ENCODE results near the gene SSX4B.
"Not testable (repeated sequence)": the region's sequence is repeated elsewhere in the genome, so short reads cannot be mapped to it uniquely, and the experiment has no call there.

SSX4B gene, protein sequence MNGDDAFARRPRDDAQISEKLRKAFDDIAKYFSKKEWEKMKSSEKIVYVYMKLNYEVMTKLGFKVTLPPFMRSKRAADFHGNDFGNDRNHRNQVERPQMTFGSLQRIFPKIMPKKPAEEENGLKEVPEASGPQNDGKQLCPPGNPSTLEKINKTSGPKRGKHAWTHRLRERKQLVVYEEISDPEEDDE

DNA sequence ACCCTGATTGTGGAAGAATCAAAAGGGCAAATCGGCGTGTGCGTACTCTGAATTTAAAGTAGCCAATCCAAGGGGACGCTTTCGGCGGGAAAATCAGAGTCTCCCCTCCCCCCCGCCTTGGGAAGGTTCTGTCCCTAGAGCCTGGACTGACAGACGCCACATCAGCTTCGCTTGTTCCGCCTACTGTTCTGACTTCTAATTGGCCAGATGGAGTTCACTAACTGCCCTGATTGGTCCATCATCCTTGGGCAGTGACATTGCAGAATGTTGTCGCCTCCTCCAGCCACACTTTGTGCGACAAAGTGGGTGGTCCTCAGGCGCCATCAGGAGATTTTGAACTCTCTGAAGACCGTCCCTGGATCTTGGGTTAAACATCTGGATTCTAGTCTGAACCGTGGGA is at the start of gene SSX4B:
Gene SSX4B, minus strand, starts transcription at position 101 of the 400 bp plus-strand sequence. CDS start 588 bp downstream, outside the sequence.
- not testable (repeated sequence) for DNase-seq

GRCh38 chrX:48460606-48461005 is 48.8 kb upstream of the SSX4B start:
- no peak for DNase-seq

DNA sequence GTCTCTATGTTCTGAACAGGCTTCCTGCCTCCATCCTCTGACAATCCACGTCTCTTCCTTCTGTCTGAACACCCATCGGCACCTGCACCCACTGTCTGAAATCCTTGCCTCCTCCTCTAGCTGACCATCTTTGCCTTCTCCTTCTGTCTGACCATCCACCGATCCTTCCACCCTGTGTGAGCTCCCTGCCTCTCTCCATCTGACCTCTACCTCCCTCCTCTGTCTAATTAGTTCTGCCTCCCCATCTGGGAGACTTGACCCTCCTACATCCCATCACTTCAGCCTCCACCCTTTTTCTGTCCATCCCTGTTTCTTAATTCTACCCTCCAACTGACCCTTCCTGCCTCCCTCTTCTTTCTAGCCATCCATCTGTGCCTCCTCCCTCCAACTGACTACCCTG is 48.3 kb upstream of the SSX4B start:
- no peak for DNase-seq

DNA sequence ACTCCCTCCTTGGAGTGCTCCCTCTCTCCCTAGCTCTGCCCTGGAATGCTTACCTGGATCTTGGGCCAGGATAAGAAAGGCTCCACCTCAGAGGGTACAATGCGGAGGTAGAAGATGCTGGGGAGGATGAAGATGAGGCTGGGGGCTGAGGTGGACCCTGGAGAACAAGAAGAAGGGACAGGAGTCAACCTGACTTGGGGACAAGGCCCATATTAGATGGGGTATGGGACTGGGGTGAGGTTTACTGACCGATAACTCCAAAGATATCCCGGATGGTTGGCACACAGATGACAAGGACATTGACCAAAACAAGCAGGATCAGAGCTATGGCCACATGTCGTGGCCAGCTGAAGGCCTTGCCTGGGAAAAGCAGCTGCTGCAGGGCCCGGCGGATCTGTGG is 47.7 kb upstream of the SSX4B start:
- no peak for DNase-seq

GRCh38 chrX:48458711-48459110 is 47.0 kb upstream of the SSX4B start:
- DNase-seq: no peak

GRCh38 chrX:48456628-48457331 is 45.0 kb upstream of the SSX4B start:
- no peak for DNase-seq

- no peak for DNase-seq
Measured at GRCh38 chrX:48451708-48452107, 39.9 kb upstream of the SSX4B start.

GRCh38 chrX:48450076-48450475 is 38.3 kb upstream of the SSX4B start:
- no peak for DNase-seq

DNA sequence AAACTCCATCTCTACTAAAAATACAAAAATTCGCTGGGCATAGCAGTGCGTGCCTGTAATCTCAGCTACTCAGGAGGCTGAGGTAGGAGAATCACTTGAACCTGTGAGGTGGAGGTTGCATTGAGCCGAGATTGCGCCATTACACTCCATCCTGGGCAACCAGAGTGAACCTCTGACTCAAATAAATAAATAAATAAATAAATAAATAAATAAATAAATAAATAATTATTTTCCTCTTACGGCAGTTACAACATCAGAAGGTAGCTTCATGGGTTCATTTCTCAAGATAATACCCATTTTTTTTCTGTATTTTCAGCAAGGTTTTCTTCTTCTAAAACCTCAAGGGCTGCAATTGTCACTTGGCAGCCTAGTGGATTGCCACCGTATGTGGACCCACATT is 35.4 kb upstream of the SSX4B start:
- not testable (repeated sequence) for DNase-seq

GRCh38 chrX:48433713-48434112 is 22.0 kb upstream of the SSX4B start:
- DNase-seq: not testable (repeated sequence)

GRCh38 chrX:48430166-48430565 is 18.4 kb upstream of the SSX4B start:
- not testable (repeated sequence) for DNase-seq

DNA sequence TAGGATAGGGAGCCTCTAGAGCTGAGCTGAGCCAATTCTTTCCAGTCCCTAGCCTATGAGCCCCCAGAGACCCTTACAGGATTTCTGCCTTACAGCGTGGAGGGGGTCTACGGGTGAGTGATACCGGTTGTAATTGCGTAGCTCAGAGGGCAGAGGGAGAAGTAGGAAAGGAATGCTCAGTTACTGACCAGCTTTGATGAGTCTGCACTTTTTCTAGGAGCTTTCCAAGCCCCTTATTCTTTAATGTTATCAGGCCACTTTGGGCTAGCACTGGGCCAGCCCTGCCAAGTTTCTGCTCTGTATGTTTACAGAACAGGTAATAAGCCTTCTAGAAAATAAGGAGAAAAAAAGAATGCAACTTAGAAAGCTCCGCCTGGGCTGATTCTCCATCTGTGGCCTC is 17.8 kb upstream of the SSX4B start:
- DNase-seq: not testable (repeated sequence)

DNA sequence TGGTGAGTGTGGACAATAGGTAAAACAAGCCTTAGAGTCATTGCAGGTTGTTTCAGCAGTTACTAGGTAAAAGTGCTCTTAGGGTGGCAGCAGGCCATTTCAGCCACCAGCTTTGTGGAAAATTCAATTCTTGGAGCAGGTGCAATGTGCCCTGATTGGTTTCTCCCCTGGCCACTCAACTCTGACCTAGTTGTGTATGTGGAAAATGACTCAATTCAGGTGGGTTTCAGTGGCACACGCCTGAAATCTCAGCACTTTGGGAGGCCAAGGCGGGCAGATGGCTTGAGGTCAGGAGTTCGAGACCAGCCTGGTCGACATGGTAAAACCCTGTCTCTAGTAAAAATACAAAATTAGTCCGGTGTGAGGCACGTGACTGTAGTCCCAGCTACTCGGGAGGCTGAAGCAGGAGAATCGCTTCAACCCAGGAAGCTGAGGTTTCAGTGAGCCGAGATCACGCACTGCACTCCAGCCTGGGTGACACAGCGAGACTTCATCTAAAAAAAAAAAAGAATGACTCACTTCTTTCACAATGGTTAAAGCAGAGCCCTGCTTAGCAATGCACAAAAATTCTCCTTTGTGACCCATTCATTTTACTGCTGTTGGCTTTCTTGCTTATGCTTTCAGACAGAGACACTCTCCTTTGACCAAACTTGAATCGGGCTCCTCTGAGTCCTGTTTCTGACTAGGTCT is 15.4 kb upstream of the SSX4B start:
- not testable (repeated sequence) for DNase-seq

DNA sequence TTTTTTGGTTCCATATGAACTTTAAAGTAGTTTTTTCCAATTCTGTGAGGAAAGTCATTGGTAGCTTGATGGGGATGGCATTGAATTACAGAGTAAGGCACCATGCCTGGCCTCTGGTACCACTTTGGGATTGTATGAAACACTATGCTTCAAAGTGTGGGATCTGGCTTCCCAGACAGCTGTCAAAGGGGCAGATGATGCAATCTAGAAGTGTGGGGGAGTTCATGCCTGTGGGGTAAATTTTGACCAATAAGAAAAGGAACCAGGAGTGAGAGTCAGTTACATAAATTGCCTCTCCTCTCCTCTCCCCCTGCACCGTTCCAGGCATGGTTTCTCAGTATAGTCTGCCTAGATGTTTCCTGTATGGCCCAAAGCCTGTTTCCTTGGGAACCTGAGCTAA is 13.9 kb downstream of the SSX4B start:
- DNase-seq: not testable (repeated sequence)

- not testable (repeated sequence) for DNase-seq
Measured at GRCh38 chrX:48396931-48397330, 14.8 kb downstream of the SSX4B start.

DNA sequence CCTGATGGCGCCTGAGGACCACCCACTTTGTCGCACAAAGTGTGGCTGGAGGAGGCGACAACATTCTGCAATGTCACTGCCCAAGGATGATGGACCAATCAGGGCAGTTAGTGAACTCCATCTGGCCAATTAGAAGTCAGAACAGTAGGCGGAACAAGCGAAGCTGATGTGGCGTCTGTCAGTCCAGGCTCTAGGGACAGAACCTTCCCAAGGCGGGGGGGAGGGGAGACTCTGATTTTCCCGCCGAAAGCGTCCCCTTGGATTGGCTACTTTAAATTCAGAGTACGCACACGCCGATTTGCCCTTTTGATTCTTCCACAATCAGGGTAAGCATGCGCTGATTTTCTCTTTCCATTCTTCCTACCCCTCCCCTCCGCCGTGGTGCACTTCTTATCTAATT is 28.5 kb downstream of the SSX4B start, which contains the start of gene SSX4:
Gene SSX4, plus strand, starts transcription at position 301 of the 400 bp plus-strand sequence. CDS start 515 bp downstream, outside the sequence.
- DNase-seq: not testable (repeated sequence)

- DNase-seq: not testable (repeated sequence)
Measured at GRCh38 chrX:48370408-48370807, 41.4 kb downstream of the SSX4B start.

- not testable (repeated sequence) for DNase-seq
Measured at GRCh38 chrX:48367717-48368408, 43.9 kb downstream of the SSX4B start.

GRCh38 chrX:48359281-48359680 is 52.5 kb downstream of the SSX4B start:
- not testable (repeated sequence) for DNase-seq

- DNase-seq: no peak
Measured at GRCh38 chrX:48357681-48358080, 54.1 kb downstream of the SSX4B start.

- not testable (repeated sequence) for DNase-seq
Measured at GRCh38 chrX:48356315-48357094, 55.3 kb downstream of the SSX4B start, which contains the start of gene SSX3. Gene SSX3 (minus strand): TSS chrX:48356703. CDS start chrX:48355249, 1,454 bp downstream.
